Activated CD4-positive, CD25-positive, alpha-beta regulatory T cell treated with anti-CD3 and anti-CD28 coated beads, Interleukin-2, amount 50 U/mL, for 72 hours (primary cell): ENCODE data around the gene MINDY4.

Experiments used
- DNase-seq: peaks from one replicate; pipeline ENCODE4 v3.0.0; 2021

The MINDY4 gene

DNA sequence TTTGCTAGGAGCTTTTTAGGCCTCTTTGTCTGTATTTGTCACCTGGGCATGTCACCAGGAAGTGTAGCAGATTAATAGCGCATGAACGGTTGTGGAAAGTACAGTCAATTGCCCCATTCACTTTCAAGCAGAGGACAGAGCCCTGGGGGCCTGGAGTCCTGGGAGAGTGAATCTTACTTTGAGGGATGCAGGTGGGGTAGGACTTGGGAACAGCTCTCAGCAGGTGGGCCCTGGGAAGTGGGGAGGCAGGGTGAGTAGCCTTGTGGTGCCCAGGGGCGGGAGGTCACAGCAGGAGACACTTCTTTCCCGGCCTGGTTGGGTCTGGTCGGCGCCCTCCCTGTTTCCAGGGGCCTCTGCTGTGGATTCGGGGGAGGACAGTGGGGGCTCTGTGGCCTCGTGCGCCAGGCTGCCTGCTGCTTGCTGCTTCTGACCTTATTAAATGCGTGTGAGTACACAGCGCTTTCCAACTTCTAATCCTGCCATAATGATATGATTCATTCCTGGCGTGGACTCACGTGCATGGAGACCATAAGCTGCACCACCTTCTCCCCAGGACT is 88.8 kb downstream of the MINDY4 start:
- DNase-seq, result no peak

DNA sequence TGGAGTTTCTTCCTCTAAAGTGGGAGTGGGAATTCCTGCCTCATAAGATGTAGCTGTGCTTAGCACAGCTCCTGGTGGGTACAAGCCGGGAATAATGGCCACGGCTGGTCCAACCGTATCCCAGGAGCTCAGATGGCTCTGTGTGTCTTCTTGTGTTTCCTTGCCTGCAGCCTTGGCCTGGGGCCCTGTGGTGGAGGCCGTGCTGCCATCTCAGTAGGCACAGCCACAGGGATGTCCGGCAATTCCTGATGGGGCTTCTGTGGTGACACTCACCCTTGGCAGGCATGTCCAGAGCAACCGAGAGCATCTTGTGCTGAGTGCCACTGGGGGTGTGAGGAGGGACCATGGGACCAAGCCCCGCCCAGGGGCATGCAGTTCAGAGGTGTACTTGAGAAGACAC is 90.4 kb downstream of the MINDY4 start:
- DNase-seq, result no peak

DNA sequence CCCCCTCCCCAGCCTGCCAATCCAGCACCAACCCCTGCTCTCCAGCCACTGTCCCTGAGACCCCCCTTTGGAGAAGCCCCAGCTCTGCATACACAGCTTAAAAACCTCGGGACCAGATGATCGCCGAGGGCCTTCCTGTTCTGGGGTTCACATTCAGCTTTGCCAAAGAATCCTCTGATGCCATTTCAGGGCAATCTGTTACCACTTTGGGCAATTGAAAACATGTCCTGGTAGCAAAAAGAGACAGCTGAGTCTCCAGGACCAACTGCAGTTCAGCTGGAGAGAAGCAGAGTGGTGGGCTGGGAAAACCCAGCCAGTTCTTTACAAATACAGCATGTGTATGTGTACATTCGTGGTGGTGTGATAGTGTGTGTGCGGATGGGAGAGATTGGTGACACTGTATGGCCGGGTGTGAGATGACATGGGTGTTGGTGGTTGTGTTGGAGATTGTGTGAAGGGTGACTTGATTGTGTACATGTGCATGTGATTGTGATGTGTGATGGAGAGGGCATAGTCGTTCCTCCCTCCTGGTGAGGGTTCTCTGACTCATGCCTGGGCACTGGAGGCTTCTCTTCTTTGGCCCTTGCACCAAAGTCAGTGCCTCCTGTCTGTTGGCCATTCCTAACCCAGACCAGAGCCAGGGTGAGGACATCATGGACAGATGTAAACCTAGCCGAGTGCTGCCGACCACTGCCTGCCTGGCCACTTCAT is 91.9 kb downstream of the MINDY4 start:
- no peak for DNase-seq

- DNase-seq, result no peak
Observed at GRCh38 chr7:30863706-30864035, 92.5 kb downstream of the MINDY4 start.

GRCh38 chr7:30864101-30864500 is 92.9 kb downstream of the MINDY4 start:
- no peak for DNase-seq

GRCh38 chr7:30865076-30865475 is 93.9 kb downstream of the MINDY4 start:
- no peak for DNase-seq

GRCh38 chr7:30865821-30866220 is 94.6 kb downstream of the MINDY4 start:
- no peak for DNase-seq

- no peak for DNase-seq
Observed at GRCh38 chr7:30866939-30867338, 95.7 kb downstream of the MINDY4 start.

- no peak for DNase-seq
Observed at GRCh38 chr7:30867483-30867882, 96.3 kb downstream of the MINDY4 start.

DNA sequence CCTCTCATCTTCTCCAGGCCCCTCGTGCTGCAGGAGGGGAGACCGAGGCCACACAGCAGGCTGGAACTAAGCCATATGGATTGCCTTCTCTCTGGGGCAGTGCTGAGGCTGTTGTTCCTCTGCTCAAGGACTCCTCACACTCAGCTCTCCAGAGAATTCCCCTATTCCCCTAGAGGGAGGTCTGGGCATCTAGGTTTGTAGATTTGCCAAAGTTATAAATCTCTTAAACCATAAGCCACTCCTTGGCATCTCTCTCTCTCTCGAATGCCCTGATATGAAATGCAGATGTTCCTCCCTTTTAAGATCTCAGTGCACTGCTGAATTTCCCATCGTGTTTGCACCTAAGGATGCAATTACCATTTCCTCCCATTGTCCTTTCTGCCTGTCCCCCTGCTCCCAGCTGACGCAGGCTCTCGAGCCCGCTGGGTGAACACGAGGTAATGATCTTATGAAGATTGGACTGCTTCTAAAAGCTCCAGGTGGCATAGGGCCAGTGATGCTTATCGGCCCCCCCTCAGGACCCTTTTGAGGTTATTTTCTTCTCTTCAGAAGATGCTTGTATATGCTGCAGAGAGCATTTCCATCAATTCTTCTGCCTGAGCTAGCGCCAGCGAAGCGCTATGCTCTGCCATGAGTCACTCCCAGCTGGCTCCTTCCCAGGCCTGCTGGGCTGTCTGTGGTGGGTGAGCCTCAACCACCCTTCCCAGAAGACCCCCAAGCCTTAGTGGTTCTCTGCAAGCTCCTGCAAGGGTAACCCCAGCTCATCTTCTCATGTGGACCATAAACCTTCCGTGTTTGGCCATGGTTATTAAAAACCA is 98.8 kb downstream of the MINDY4 start:
- no peak for DNase-seq

DNA sequence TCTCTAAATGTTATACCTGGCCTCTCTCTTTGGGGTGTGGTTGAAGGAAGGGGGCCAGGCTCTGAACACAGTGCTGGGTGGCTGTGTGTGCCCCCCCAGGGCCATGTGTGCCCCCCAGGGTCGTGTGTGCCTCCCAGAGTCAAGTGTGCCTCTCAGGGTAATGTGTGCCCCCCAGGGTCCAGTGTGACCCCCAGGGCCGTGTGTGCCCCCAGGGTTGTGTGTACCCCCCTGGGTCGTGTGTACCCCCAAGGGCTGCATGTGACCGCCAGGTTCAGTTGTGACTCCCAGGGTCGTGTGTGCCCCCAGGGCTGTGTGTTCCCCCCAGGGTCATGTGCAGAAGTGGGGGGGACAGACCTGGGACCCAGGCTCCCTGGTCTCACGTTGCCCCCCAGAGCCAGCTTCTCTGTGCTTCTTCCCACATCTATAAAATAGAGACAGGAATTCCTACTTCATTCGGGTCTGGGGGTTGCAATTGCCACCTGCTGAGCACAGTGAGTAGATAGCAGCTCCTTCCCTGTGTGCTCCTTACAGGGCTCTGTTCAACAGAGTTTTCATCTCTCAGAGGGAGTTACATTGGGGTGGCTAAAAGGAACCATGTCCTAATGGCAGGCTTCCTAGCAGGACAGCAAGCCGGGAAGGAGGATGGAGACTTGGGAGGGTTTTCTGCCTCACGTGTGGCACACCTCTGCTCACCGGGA is 99.8 kb downstream of the MINDY4 start:
- DNase-seq, result no peak

DNA sequence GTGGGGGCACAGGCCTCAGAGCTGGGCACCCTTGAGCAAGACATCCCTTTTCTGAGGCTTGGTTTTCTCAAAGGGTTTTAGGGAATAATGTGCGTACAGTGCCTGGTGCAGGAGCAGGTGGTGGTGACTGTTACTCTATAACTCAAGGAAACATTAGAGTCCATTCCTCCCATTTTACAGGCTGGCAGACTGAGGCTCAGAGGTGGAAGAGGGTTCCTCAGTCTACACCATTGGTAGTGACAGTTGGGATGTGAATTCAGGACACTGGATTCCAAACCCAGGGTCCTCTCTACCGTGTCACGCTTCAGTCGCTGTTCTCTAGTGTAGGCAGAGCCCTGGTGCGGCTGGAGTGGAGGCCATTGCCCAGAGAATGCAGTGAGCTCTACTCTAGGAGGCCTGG is 100.4 kb downstream of the MINDY4 start:
- no peak for DNase-seq

GRCh38 chr7:30873207-30873606 is 102.0 kb downstream of the MINDY4 start:
- no peak for DNase-seq

GRCh38 chr7:30873656-30874055 is 102.4 kb downstream of the MINDY4 start:
- DNase-seq, result no peak

GRCh38 chr7:30874656-30875302 is 103.6 kb downstream of the MINDY4 start:
- no peak for DNase-seq

DNA sequence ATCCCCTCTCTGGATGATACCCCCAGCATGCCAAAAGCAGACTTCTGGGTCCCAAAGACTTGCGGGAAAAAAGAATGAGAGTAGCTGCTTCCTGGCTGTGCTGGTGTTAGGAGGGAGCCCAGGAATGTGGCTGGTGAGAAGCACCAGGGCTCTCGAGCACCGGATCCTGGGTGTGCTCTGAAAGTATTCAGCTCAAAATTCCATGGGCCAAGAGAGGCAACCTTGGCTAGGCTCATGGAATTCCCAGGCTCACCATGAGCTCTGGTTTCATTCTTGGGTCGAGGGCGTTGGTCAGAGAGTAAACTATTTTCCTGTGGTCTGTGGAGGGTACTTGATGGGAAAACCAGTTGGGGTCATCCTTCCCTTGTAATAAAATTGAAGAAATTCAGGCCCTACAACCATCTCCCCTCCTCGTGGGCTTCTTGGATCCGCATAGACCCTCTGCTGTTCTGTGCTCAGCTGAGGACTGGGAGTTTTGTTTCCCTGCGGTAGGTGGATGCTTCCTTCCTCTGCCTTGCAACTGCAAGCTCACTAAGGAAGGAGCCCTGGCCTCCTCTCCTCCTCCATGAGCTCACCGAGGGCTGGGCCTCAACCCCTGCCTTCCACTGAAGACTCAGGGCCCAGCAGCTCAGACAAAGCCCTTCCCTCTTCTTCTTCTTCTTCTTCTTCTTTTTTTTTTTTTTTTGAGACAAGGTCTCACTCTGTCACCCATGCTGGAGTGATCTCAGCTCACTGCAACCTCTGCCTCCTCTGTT is 106.0 kb downstream of the MINDY4 start:
- DNase-seq, result no peak

DNA sequence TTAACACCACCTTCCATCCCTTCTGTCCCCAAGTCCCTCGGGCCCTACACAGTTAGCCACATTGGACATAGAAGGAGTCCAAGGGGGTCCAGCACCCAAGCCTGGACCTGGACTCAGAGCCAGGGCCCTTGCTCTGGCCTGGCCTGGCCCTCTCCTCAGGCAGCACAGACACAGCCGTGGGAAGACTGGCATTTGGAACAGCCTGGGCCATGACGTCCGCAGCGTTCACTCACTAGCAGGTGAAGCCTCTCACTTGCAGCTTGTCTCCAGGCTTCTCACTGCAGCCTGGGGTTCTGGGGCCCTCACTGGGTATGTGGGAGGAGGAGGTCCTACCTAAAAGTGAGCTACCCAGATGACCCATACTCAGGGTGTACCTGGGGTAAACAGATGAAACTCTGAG is 106.8 kb downstream of the MINDY4 start:
- DNase-seq, result no peak

DNA sequence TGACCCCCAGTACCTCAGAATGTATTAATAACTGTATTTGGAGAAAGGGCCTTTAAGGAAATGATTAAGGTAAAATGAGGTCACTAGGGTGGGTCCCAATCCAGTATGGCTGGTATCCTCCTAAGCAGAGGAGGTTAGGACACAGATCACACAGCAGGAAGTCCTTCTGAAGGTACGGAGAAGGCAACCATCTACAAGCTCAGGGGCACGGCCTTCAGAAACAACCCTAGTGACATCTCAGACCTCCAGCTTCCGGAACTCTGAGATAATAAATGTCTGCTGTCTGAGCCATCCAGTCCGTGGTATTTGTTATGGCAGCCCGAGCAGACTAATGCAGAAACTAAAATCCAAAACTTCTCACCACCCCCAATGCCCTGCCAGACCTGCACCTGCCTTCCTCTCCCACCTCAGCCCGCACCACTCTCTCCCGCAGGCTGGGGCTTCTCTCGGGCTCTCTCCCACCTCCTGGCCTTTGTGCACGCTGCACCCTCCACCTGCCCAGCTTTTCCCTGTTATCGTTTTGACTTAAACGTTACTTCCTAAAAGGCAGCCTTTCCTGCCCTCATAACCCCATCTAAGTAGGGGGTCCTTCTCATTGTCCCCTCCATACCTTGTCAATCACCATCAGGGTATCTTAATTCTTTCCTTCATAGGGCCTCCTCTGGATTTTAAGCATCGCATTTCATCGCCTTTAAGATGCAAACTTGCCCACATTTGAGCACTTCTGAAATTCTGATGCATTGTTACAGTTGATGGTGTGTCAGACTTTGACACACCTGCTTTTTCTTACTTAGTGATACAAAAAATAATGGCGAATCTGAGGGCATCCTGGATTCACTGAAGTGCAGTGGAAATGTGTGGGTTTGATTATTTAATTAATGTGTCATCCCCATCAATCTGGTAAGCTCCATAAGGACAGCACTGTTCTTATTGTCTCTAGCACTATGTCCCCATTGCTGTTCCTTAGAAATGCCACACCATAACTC is 108.2 kb downstream of the MINDY4 start:
- no peak for DNase-seq

GRCh38 chr7:30880125-30880720 is 109.0 kb downstream of the MINDY4 start:
- no peak for DNase-seq

DNA sequence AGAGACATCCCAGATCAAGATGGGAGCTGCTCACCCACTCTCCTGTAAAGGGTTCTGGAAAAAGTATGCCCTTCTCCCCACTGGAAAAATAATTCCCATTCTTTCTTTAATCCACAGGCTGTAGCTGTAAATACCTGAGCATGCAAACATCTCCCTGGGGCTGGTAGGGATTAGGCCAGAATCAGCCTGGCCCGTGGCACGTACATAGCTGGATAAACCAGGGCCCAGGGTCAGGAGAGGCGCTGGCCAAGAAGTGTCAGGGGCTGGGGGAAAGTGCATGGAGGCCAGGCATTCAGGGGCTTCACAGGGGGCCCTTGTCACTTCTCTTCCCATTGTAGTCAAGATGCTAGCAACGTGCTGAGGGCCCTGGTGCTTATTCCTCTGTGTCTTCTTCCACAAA is 109.7 kb downstream of the MINDY4 start:
- DNase-seq, result no peak

GRCh38 chr7:30881448-30881847 is 110.2 kb downstream of the MINDY4 start:
- no peak for DNase-seq
